RWPE2 (cell line): ENCODE data around the gene N4BP2L1.

Experiments
- ATAC-seq: fragments of 200-7000 bp; cut with Tn5 transposase; 3 replicates; pipeline ENCODE4 v1.9.1; 2021; ENCODE audit warnings: low read depth
- DNase-seq: peaks from one replicate; pipeline ENCODE4 v3.0.0-alpha.2; 2020; ENCODE audit warnings: low spot score
- H3K27ac ChIP-seq: fragments of 450-650 bp; 2 replicates; pipeline ENCODE4 v1.5.1; 2017; ENCODE audit warnings: mild to moderate bottlenecking; ENCODE audit not compliant: poor library complexity, severe bottlenecking
- H3K27me3 ChIP-seq: fragments of 250-450 bp; sonication (Bioruptor Pico); 2 replicates; pipeline ENCODE4 v1.5.1; 2021; ENCODE audit warnings: mild to moderate bottlenecking, moderate library complexity; ENCODE audit not compliant: insufficient read depth, poor library complexity, severe bottlenecking
- H3K36me3 ChIP-seq: fragments of 250-450 bp; sonication (Bioruptor Pico); 2 replicates; pipeline ENCODE4 v1.5.1; 2020; ENCODE audit warnings: low read depth, mild to moderate bottlenecking, moderate library complexity
- H3K4me1 ChIP-seq: fragments of 250-450 bp; sonication (Bioruptor Pico); 2 replicates; pipeline ENCODE4 v1.5.1; 2021; ENCODE audit warnings: mild to moderate bottlenecking, moderate library complexity; ENCODE audit not compliant: insufficient read depth, poor library complexity, severe bottlenecking
- H3K4me3 ChIP-seq: fragments of 250-450 bp; sonication (Bioruptor Pico); 2 replicates; pipeline ENCODE4 v1.5.1; 2021; ENCODE audit warnings: mild to moderate bottlenecking, moderate library complexity; ENCODE audit not compliant: severe bottlenecking
- H3K9me3 ChIP-seq: fragments of 250-450 bp; sonication (Bioruptor Pico); 2 replicates; pipeline ENCODE4 v1.5.1; 2021; ENCODE audit warnings: mild to moderate bottlenecking, moderate library complexity; ENCODE audit not compliant: severe bottlenecking
- CTCF ChIP-seq: fragments of 450-650 bp; IDR thresholded peaks from one replicate; pipeline ENCODE4 v1.5.1; 2017; ENCODE audit warnings: mild to moderate bottlenecking, moderate library complexity; ENCODE audit not compliant: poor library complexity, severe bottlenecking

Gene N4BP2L1

GRCh38 chr13:32384702-32385101, 43.2 kb downstream of the N4BP2L1 start:
- ATAC-seq = no peak
- Histone ChIP-seq H3K27me3 (no peaks in the 10 kb centered on the region), H3K4me1 (no peaks in the 10 kb centered on the region), H3K27ac (no peak overlapping the region), H3K36me3 (peaks cover 33% of the 10 kb centered on the region), H3K9me3 (no peaks in the 10 kb centered on the region), H3K4me3 (no peak overlapping the region)
- DNase-seq = no peak
- TF ChIP-seq CTCF = no peak

- no peak for DNase-seq
- H3K4me1 ChIP-seq = no peaks in the 10 kb centered on the region
- no peaks in the 10 kb centered on the region for H3K9me3 ChIP-seq
- no peak overlapping the region for H3K4me3 ChIP-seq
- no peaks in the 10 kb centered on the region for H3K27me3 ChIP-seq
- no peak overlapping the region for H3K27ac ChIP-seq
- ATAC-seq = no peak
- peaks cover 40% of the 10 kb centered on the region for H3K36me3 ChIP-seq
- no peak for TF ChIP-seq CTCF
These were observed 43.9 kb downstream of the N4BP2L1 start for GRCh38 chr13:32383836-32384618.

- DNase-seq (no peak), ATAC-seq (no peak)
- H3K4me3 ChIP-seq = no peak overlapping the region
- H3K9me3 ChIP-seq = no peaks in the 10 kb centered on the region
- peak; percentile 22 for TF ChIP-seq CTCF
- H3K27me3 ChIP-seq = no peaks in the 10 kb centered on the region
- H3K4me1 ChIP-seq = no peaks in the 10 kb centered on the region
- H3K27ac ChIP-seq = no peak overlapping the region
- H3K36me3 ChIP-seq = peaks cover 62% of the 10 kb centered on the region
These were observed 46.4 kb downstream of the N4BP2L1 start for GRCh38 chr13:32381539-32381938.

- DNase-seq = no peak
- TF ChIP-seq CTCF = no peak
- H3K9me3 ChIP-seq = no peaks in the 10 kb centered on the region
- no peak for ATAC-seq
- H3K27ac ChIP-seq = no peak overlapping the region
- peaks cover 70% of the 10 kb centered on the region for H3K36me3 ChIP-seq
- no peak overlapping the region for H3K4me3 ChIP-seq
- H3K27me3 ChIP-seq = no peaks in the 10 kb centered on the region
- H3K4me1 ChIP-seq = no peaks in the 10 kb centered on the region
These were observed 49.9 kb downstream of the N4BP2L1 start for GRCh38 chr13:32378012-32378411.
